ENCODE data around the gene LPP. TPM values are rescaled to one million over a fixed set of nuclear protein-coding genes. Genes with fewer than 3 reads are reported as not detected.
A peak's percentile ranks its signal among the peaks of the same experiment; 100 is the strongest.

The LPP gene
- total RNA-seq, 2 experiments from 2014 or later, result 51.3 to 58.9 TPM

DNA sequence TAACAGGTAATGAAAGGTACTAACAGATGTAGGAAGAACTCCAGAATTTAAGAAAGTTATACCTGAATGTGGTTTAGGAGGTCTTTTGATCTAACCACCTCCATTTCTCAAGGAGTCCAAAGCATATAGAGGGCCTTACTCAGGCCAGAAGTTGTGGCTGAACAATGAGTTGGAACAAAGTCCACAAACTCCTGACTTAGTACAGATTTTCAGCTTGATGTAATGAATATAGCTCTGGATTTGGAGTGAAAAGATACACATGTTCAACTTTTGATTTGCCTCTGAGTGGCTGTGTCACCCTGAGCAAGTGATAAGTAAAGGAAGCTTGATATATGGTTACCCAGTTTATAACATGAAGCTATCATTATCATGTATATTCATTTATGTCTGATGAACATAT is 390.1 kb downstream of the LPP start:
- ChIA-PET CTCF (interaction anchor here (3.5 kb wide), 1 partner anchor 804 kb away, joined by 19 read pairs; no protein-coding TSS in a partner anchor), POLR2A (no interaction called here)
- ATAC-seq, result no peak
- no peak overlapping the region for H3K27ac Mint-ChIP-seq
- H3K27me3 Mint-ChIP-seq (ENCODE audit: low read depth), result no peaks in the 10 kb centered on the region
- H3K9me3 Mint-ChIP-seq (ENCODE audit: insufficient read depth), result peaks cover 5% of the 10 kb centered on the region
- peaks cover 3% of the 10 kb centered on the region for H3K4me1 Mint-ChIP-seq (ENCODE audit: low read depth)
- H3K36me3 Mint-ChIP-seq (ENCODE audit: low read depth), result peaks cover 8% of the 10 kb centered on the region
- H3K4me3 Mint-ChIP-seq, result no peak overlapping the region
- no peak for DNase-seq

DNA sequence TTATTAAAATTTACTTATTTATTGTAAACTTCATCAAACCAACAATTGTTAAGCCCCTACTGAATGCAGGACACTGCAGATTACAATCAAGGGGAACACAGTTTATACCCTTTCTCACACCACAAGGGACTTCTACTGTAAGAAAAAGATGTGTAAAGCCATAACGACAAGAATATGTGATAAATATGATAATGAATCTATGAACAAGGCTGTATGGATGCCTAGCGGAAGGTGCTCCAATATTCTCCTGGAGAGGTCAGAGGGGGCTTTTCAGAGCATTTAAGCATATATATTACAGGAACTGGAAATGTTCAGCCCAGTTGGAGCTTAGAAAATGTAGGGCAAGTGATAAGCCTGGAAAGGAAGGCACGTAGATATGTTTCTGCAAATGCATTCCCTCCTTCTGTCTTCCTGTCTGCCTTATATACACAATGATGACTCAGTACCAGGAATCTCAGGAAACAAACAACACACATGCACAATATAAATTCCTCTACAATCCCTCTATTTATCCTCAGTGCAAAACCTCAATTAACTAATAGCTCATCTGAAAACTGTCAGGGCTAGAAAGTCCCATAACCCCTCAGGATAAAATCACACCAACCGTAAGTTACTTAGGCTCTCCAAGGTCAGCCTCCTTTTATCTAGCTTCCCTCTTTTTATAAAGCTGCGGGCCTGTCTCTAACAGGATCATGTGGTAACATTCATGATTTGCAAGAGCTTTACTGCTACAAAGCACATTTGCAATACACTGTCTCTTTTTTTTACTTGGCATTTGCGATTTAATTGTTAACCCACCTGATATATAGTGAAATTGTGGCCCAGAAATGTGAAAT is 393.1 kb downstream of the LPP start:
- Mint-ChIP-seq H3K9me3 (ENCODE audit: insufficient read depth) (peaks cover 5% of the 10 kb centered on the region), H3K27me3 (ENCODE audit: low read depth) (no peaks in the 10 kb centered on the region), H3K4me1 (ENCODE audit: low read depth) (peaks cover 3% of the 10 kb centered on the region), H3K27ac (no peak overlapping the region), H3K4me3 (no peak overlapping the region), H3K36me3 (ENCODE audit: low read depth) (peaks cover 8% of the 10 kb centered on the region)
- DNase-seq, result no peak
- ATAC-seq, result no peak
- ChIA-PET CTCF (interaction anchor here (3.5 kb wide), 1 partner anchor 807 kb away, joined by 19 read pairs; no protein-coding TSS in a partner anchor), POLR2A (no interaction called here)

DNA sequence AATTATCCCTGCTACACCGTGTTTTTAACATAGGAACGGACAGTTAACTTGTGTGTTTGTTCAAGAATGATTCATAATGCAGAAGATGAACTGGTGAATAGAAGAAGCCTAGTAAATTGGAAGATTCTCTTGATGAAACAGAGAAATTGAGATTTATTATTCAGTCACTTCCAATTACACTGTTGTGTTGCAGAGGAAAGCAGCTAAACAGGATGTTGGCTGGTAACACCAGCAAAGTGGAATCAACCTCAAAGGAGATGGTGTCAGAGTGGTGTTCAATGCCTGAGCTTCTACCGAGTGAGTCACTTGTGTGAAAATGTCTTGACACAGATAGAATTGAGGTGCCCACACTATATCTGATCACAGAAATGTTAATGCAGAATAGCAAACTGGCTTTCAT is 399.6 kb downstream of the LPP start:
- DNase-seq (peak; percentile 60), ATAC-seq (peak; percentile 93)
- Mint-ChIP-seq H3K27me3 (ENCODE audit: low read depth) (no peaks in the 10 kb centered on the region), H3K9me3 (ENCODE audit: insufficient read depth) (no peaks in the 10 kb centered on the region), H3K36me3 (ENCODE audit: low read depth) (peaks cover 5% of the 10 kb centered on the region), H3K27ac (no peak overlapping the region), H3K4me3 (no peak overlapping the region), H3K4me1 (ENCODE audit: low read depth) (peaks cover 17% of the 10 kb centered on the region)
- ChIA-PET POLR2A (interaction anchor here (0.6 kb wide), 3 partner anchors 120 to 810 kb away, joined by 3 to 4 read pairs (median 3); no protein-coding TSS in a partner anchor), CTCF (interaction anchor here (1.4 kb wide), 1 partner anchor 813 kb away, joined by 6 read pairs; no protein-coding TSS in a partner anchor)

DNA sequence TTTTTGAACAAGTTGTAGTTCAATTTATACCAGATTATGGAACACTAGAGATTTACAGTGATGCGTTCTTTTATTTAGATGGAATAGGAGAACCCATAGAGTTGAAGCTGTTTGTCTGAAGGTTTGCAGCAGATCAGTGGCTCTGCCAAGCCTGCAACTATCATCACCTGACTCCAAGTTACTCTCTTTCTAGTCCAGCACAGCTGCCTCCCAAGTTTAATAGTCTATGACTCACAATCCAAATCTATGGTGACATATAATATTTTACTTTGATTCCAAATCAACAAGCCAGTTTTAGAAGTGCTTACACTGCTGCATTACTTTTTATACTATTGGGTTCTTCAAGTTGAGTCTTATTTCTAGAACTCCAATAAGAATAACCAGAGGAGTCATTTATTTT is 400.4 kb downstream of the LPP start:
- Mint-ChIP-seq H3K27me3 (ENCODE audit: low read depth) (no peaks in the 10 kb centered on the region), H3K4me3 (no peak overlapping the region), H3K4me1 (ENCODE audit: low read depth) (peaks cover 21% of the 10 kb centered on the region), H3K9me3 (ENCODE audit: insufficient read depth) (no peaks in the 10 kb centered on the region), H3K36me3 (ENCODE audit: low read depth) (peaks cover 5% of the 10 kb centered on the region), H3K27ac (no peak overlapping the region)
- DNase-seq (no peak), ATAC-seq (no peak)
- ChIA-PET POLR2A (no interaction called here), CTCF (no interaction called here)

DNA sequence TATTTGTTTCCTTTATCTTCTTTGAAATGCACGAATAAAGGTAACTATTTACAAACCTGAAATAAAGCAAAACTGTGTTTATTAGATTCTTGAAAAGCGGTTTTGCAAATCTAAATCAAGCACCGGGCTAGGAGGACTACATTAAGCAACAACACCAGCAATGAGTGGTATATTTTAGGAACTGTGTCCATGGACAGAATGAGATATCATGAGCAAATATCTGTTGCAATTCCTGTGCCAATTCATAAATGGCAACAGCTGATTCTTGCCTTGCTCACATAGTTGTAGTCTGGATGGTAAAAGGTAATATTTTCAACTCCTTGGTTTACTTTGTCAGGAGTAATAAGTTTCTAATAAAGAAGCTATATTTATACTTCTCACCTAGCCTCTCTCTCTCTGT is 403.3 kb downstream of the LPP start:
- no peak for DNase-seq
- ChIA-PET CTCF (interaction anchor here (0.6 kb wide), 1 partner anchor 192 kb away, joined by 3 read pairs; no protein-coding TSS in a partner anchor), POLR2A (no interaction called here)
- no peaks in the 10 kb centered on the region for H3K27me3 Mint-ChIP-seq (ENCODE audit: low read depth)
- peaks cover 21% of the 10 kb centered on the region for H3K4me1 Mint-ChIP-seq (ENCODE audit: low read depth)
- no peak overlapping the region for H3K27ac Mint-ChIP-seq
- H3K4me3 Mint-ChIP-seq, result no peak overlapping the region
- no peak for ATAC-seq
- peaks cover 5% of the 10 kb centered on the region for H3K36me3 Mint-ChIP-seq (ENCODE audit: low read depth)
- no peaks in the 10 kb centered on the region for H3K9me3 Mint-ChIP-seq (ENCODE audit: insufficient read depth)

DNA sequence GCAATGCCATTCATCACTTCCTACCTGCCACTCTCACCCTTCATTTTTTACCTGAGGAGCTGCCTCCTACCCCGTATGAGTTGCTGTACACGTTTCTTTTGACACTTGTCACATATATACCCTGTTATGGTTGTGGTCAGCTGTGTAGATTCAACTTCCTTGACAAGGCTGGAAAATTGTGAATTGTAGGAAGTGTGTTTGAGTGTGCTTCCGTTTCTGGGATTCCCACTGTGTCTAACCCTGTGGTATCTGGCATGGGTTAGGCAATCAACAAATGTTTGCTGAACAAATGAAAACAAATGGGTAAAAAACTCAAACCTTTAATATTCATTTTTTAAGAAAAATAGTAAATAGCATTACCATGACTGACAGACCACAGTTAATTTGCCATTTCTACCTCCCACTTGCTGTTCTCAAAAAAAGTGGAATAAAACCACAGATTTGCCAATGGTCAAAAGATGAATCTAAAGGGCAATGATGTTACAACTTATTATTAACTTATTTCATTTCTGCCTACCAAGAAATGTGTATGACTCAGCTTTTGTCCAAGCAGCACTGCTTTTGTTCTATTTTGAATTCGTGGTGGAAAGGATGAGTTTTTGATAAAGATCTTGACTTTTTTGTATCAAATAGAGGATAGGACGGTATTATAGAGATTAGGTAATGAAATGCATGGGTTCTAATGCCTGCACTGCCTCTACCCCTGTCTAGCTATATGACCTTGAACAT is 404.6 kb downstream of the LPP start:
- H3K27me3 Mint-ChIP-seq (ENCODE audit: low read depth), result no peaks in the 10 kb centered on the region
- H3K4me1 Mint-ChIP-seq (ENCODE audit: low read depth), result peaks cover 14% of the 10 kb centered on the region
- no peak overlapping the region for H3K27ac Mint-ChIP-seq
- no peak overlapping the region for H3K4me3 Mint-ChIP-seq
- H3K9me3 Mint-ChIP-seq (ENCODE audit: insufficient read depth), result no peaks in the 10 kb centered on the region
- ChIA-PET CTCF (interaction anchor here (0.5 kb wide), 1 partner anchor 271 kb away, joined by 3 read pairs; no protein-coding TSS in a partner anchor), POLR2A (no interaction called here)
- DNase-seq, result no peak
- peaks cover 5% of the 10 kb centered on the region for H3K36me3 Mint-ChIP-seq (ENCODE audit: low read depth)
- ATAC-seq, result no peak

DNA sequence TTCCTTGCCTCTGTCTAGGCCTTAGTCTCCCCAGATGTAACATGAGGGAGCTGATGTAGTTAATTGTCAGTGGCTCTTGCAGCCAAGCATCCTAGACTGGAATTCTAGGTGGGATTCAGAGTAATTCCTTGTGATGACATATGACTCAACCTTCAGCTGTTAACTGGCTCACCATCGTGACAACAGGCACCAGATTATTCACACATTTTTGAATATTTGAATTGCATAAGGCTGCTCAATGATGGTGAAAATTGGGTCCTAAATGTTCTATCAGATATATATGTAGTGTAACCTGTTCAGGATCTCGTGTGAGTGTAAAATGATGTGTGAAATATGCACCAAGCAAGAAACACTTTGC is 405.1 kb downstream of the LPP start:
- DNase-seq, result no peak
- Mint-ChIP-seq H3K27me3 (ENCODE audit: low read depth) (no peaks in the 10 kb centered on the region), H3K4me1 (ENCODE audit: low read depth) (peaks cover 9% of the 10 kb centered on the region), H3K36me3 (ENCODE audit: low read depth) (peaks cover 4% of the 10 kb centered on the region), H3K4me3 (no peak overlapping the region), H3K9me3 (ENCODE audit: insufficient read depth) (no peaks in the 10 kb centered on the region), H3K27ac (no peak overlapping the region)
- ATAC-seq, result no peak
- ChIA-PET CTCF (no interaction called here), POLR2A (no interaction called here)

DNA sequence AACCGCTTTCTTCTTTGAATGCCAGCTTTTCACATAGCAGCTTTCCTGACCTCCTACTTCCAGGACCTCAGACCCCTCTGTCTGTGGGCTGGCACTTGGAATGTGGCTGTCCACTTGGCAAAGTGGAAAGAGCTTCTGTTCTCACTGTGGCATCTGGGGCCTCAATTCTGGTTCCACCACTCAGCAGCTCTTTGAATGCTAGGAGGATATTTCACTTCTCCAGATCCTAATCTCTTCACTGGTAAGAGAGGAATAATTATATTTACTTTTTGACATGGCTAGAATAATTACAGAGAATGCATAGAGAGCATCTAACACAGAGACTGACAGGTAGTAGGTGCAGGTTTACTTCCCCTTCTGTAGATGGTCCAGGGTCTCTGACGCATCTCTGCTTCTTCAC is 405.9 kb downstream of the LPP start:
- H3K9me3 Mint-ChIP-seq (ENCODE audit: insufficient read depth), result no peaks in the 10 kb centered on the region
- no peaks in the 10 kb centered on the region for H3K27me3 Mint-ChIP-seq (ENCODE audit: low read depth)
- DNase-seq, result no peak
- no peak overlapping the region for H3K27ac Mint-ChIP-seq
- POLR2A ChIA-PET, result no interaction called here
- ATAC-seq, result no peak
- peaks cover 4% of the 10 kb centered on the region for H3K36me3 Mint-ChIP-seq (ENCODE audit: low read depth)
- peaks cover 7% of the 10 kb centered on the region for H3K4me1 Mint-ChIP-seq (ENCODE audit: low read depth)
- no peak overlapping the region for H3K4me3 Mint-ChIP-seq
- CTCF ChIA-PET, result no interaction called here

DNA sequence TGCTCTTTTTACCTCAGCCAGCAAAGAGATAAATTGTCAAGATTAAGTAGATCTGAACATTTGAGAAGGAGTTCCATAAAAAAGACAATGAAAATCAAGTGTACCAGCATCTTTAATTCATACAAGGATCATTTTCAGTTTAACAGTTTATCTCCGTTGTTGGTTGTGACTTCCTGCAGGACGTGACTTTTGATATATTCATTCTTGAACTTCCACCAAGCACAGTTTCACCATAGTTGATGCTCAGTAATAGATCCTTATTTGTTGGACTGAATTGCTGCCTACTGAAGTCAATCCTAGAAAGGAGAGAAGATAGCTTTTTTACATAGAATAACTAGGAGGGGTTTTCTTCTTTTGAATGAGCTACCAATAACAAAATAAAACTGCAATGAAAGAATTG is 408.2 kb downstream of the LPP start:
- H3K27ac Mint-ChIP-seq, result no peak overlapping the region
- ATAC-seq (no peak), DNase-seq (no peak)
- POLR2A ChIA-PET, result interaction anchor here (0.8 kb wide), 1 partner anchor 409 kb away, joined by 3 read pairs; no protein-coding TSS in a partner anchor
- no peak overlapping the region for H3K4me3 Mint-ChIP-seq
- no peaks in the 10 kb centered on the region for H3K9me3 Mint-ChIP-seq (ENCODE audit: insufficient read depth)
- peaks cover under 1% of the 10 kb centered on the region for H3K36me3 Mint-ChIP-seq (ENCODE audit: low read depth)
- peaks cover 7% of the 10 kb centered on the region for H3K4me1 Mint-ChIP-seq (ENCODE audit: low read depth)
- CTCF ChIA-PET, result no interaction called here
- H3K27me3 Mint-ChIP-seq (ENCODE audit: low read depth), result no peaks in the 10 kb centered on the region

DNA sequence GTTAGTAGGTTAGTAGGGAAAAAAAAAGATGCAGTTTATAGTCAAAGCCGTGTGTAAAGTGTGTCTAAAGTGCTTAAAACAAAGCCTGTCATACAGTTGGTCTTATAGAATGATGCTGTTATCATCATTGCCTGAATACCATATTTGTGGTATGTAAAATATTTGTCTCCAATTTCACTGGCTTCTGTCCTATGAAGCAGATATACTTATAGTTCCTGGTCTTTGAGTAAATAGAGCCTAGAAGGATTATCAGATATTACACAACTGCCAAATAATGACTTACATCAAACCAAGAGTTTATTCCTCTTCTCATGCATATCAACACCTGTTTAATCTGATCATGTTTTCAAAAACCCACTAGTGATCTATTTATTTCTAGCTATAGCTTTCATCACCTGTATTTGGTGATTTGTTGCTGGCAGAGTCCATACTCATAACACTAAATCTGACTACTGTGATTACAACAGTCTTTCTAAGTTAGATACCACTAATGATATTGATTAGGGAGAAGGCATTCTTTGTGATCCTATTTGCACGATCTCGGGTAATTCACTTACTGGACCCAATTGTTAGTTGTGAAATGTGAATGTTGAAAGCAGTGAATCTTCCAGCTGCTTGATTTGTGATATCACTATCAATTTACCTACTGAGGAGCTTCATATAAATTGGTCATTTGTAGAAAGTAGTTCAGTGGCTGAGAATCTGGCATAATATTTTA is 413.7 kb downstream of the LPP start:
- Mint-ChIP-seq H3K4me3 (no peak overlapping the region), H3K9me3 (ENCODE audit: insufficient read depth) (no peaks in the 10 kb centered on the region), H3K27me3 (ENCODE audit: low read depth) (no peaks in the 10 kb centered on the region), H3K36me3 (ENCODE audit: low read depth) (no peaks in the 10 kb centered on the region), H3K4me1 (ENCODE audit: low read depth) (peaks cover 6% of the 10 kb centered on the region), H3K27ac (no peak overlapping the region)
- no peak for DNase-seq
- ATAC-seq, result no peak
- POLR2A ChIA-PET, result no interaction called here
- CTCF ChIA-PET, result no interaction called here

DNA sequence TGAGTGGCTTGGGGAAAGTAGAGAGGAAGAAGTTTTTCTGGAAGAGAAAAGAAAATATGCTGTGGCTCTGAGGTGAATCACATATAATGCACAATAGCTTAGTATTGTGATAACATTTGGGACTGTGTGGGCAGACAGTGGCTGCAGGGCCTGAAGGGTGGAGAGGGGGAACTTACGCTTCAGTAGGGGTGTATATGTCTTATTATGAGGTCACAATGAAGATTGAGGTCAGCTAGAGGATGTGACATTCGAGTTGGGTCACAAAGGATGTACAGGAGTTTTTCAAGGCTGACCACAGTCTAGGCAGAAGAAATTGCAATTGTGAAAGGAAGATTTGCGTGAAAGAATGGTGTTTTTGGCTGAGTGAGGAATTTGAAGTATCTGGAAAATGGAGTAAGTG is 414.8 kb downstream of the LPP start:
- no peaks in the 10 kb centered on the region for H3K9me3 Mint-ChIP-seq (ENCODE audit: insufficient read depth)
- ATAC-seq, result no peak
- POLR2A ChIA-PET, result no interaction called here
- no peaks in the 10 kb centered on the region for H3K27me3 Mint-ChIP-seq (ENCODE audit: low read depth)
- no peak overlapping the region for H3K27ac Mint-ChIP-seq
- peaks cover 6% of the 10 kb centered on the region for H3K4me1 Mint-ChIP-seq (ENCODE audit: low read depth)
- H3K4me3 Mint-ChIP-seq, result no peak overlapping the region
- DNase-seq, result no peak
- no peaks in the 10 kb centered on the region for H3K36me3 Mint-ChIP-seq (ENCODE audit: low read depth)
- CTCF ChIA-PET, result no interaction called here
